ENCODE results near the gene S100P. TPM values are rescaled to one million over a fixed set of nuclear protein-coding genes. Genes with fewer than 3 reads are reported as not detected.

The S100P gene
- total and polyA plus RNA-seq, 2 of the 4 experiments (the other 2 are of a cell fraction): not detected

GRCh38 chr4:6687947-6688878 is 5.5 kb upstream of the S100P start (continued):
- no peak for TF ChIP-seq MAZ (IDR thresholded peaks at IDR 0.05; ENCODE audit: borderline replicate concordance, low read depth, low read length)
- TF ChIP-seq RCOR1 (IDR thresholded peaks at IDR 0.05; ENCODE audit: insufficient replicate concordance, low read length): no peak

GRCh38 chr4:6688879-6689505 is 4.7 kb upstream of the S100P start:
- H3K56ac ChIP-seq (ENCODE audit: extremely low read depth, insufficient read depth, low read length): peak overlapping the region; percentile 27; the same call in 1 of the 2 replicates
- H2BK5ac ChIP-seq (ENCODE audit: low read depth, low read length, poor library complexity, severe bottlenecking): peak overlapping the region; percentile 78
- peak overlapping the region; percentile 70 for H3K4me2 ChIP-seq (ENCODE audit: low read depth, low read length)
- POLR2A ChIA-PET (ENCODE audit: unreplicated experiment): no interaction called here
- no peaks in the 10 kb centered on the region for H3K36me3 ChIP-seq (ENCODE audit: control insufficient read depth, insufficient read depth, low read length)
- peak overlapping the region; percentile 63 for H2BK20ac ChIP-seq (ENCODE audit: low read depth, low read length)
- peak overlapping the region; percentile 86 for H3K4ac ChIP-seq (ENCODE audit: low read depth, low read length)
- CTCF ChIA-PET: interaction anchor here (1.2 kb wide), 1 partner anchor 20 kb away, joined by 3 read pairs; the partner anchor contains the start of gene MRFAP1L1
- peak overlapping the region; percentile 87 for H2BK120ac ChIP-seq (ENCODE audit: low read depth, low read length)
- intact Hi-C loops (cut with micrococcal nuclease) (no loop called here), dilution Hi-C loops (cut with HindIII; ENCODE audit: low sequenced_read_pairs, unreplicated experiment) (no loop called here), in situ Hi-C loops (cut with MboI; ENCODE audit: low sequenced_read_pairs) (no loop called here)
- peak overlapping the region; percentile 89 for H2AK5ac ChIP-seq (ENCODE audit: low read depth, low read length)
- H2BK15ac ChIP-seq (ENCODE audit: low read depth, low read length): peak overlapping the region; percentile 39; the same call in 2 of the 3 replicates
- peaks cover 0 to 10% of the 10 kb centered on the region in 2 experiments; a peak in 1 of 4 replicates for H3K79me1 ChIP-seq (ENCODE audit: low read depth in 1 of 2, low read length in 2 of 2)
- no peak overlapping the region for H3K4me3 ChIP-seq (ENCODE audit: insufficient read depth, low read depth, low read length)
- peak overlapping the region; percentile 80 for H2AK9ac ChIP-seq (replicated peaks; ENCODE audit: low read depth, low read length, poor library complexity)
- H3K9me1 ChIP-seq (ENCODE audit: insufficient read depth, low read length): peaks cover 16% of the 10 kb centered on the region; the same call in 1 of the 2 replicates
- ATAC-seq (ENCODE audit: low read depth) (peak; percentile 93), DNase-seq (peak; percentile 94)
- H4K5ac ChIP-seq (ENCODE audit: low read depth, low read length): peak overlapping the region; percentile 95
- peak overlapping the region; percentile 89 for H4K91ac ChIP-seq (ENCODE audit: insufficient read depth, low read depth, low read length)
- no TSS peak for BruUV-seq (replicated peaks)
- peak overlapping the region; percentile 67 for H3K23ac ChIP-seq (ENCODE audit: low read depth, low read length)
- H3K4me1 ChIP-seq (ENCODE audit: control insufficient read depth, insufficient read depth, low read length): peaks cover 23% of the 10 kb centered on the region
- WGBS, 2 experiments (ENCODE audit: extremely low coverage in 2 of 2, insufficient read length in 1 of 2): no CpG with 5 or more reads among the region's 23 CpGs
- no peaks in the 10 kb centered on the region for H3K9me3 ChIP-seq (ENCODE audit: control insufficient read depth, insufficient read depth, low read length)
- H3K9ac ChIP-seq (ENCODE audit: low read depth, low read length): peak overlapping the region; percentile 47
- H2AFZ ChIP-seq (replicated peaks; ENCODE audit: low read length, poor library complexity): peak overlapping the region; percentile 91
- H4K20me1 ChIP-seq (ENCODE audit: insufficient read depth, low read length): no peaks in the 10 kb centered on the region
- H3K14ac ChIP-seq (replicated peaks; ENCODE audit: low read depth, low read length): peak overlapping the region; percentile 84
- peak overlapping the region; percentile 85 for H3K27ac ChIP-seq (ENCODE audit: insufficient read depth, low read length)
- peak overlapping the region; percentile 41 to 97 for H4K8ac ChIP-seq (ENCODE audit: low read depth in 2 of 2, low read length in 2 of 2)
- peak overlapping the region; percentile 78 for H3K18ac ChIP-seq (ENCODE audit: low read depth, low read length)
- H3K27me3 ChIP-seq (ENCODE audit: control insufficient read depth, insufficient read depth, low read length): no peaks in the 10 kb centered on the region
- TF ChIP-seq RCOR1 (IDR thresholded peaks at IDR 0.05; ENCODE audit: insufficient replicate concordance, low read length) (no peak), ELK1 (IDR thresholded peaks at IDR 0.05; ENCODE audit: borderline replicate concordance, low read depth, low read length) (no peak), RAD21 (IDR thresholded peaks at IDR 0.05; ENCODE audit: low read length) (peak; percentile 23; the same call in 1 of the 2 replicates), MAZ (IDR thresholded peaks at IDR 0.05; ENCODE audit: borderline replicate concordance, low read depth, low read length) (no peak), CTCF (conservative IDR thresholded peaks at IDR 0.05; ENCODE audit: low read depth, low read length) (peak; percentile 1; the same call in 1 of the 2 replicates), MXI1 (IDR thresholded peaks at IDR 0.05; ENCODE audit: borderline replicate concordance, low read depth, low read length) (peak; percentile 79), CEBPB (IDR thresholded peaks at IDR 0.05; ENCODE audit: low read depth, low read length) (no peak), POLR2A (IDR thresholded peaks at IDR 0.05; ENCODE audit: low read depth, low read length) (no peak), USF2 (IDR thresholded peaks at IDR 0.05; ENCODE audit: low read depth, low read length) (peak; percentile 60; the same call in 1 of the 2 replicates)
